B cell (primary cell): ENCODE measurements around the gene SLC49A3. TPM values are rescaled to one million over a fixed set of nuclear protein-coding genes. Genes with fewer than 3 reads are reported as not detected.

ENCODE experiments used
- ATAC-seq: fragments of 200-7000 bp; cut with Tn5 transposase; one replicate; pipeline ENCODE4 v1.10.0; 2021; ENCODE audit warnings: low read depth, mild to moderate bottlenecking, moderate number of reproducible peaks, moderate library complexity
- CTCF ChIA-PET: fragments of 350-600 bp; sonication (Branson Sonifier 250); formaldehyde crosslinking; loops from one replicate; lab custom pipeline; 2021; ENCODE audit warnings: antibody characterized with exemption, inconsistent platforms; lab: Charles Lee
- POLR2A ChIA-PET: fragments of 350-600 bp; sonication (Branson Sonifier 250); formaldehyde crosslinking; loops from one replicate; lab custom pipeline; 2021; ENCODE audit warnings: antibody characterized with exemption; lab: Charles Lee
- DNase-seq: peaks from one replicate; pipeline ENCODE4 v3.0.0; 2013
- H2AFZ ChIP-seq: 2 replicates; pipeline ENCODE4 v1.6.1; 2012; ENCODE audit warnings: mild to moderate bottlenecking, low read depth, low read length; ENCODE audit not compliant: insufficient read depth, poor library complexity, severe bottlenecking
- H3K27ac ChIP-seq, 2 donors: 1 replicate in 1 of 2; 2 replicates in 1 of 2; pipeline ENCODE4 v1.5.1; 2012 to 2013; ENCODE audit warnings: low read length in 2 of 2, mild to moderate bottlenecking in 2 of 2, moderate library complexity in 1 of 2
- H3K27me3 ChIP-seq, 4 experiments: fragments of 200-600 bp in 1 of 4; sonication (generic) in 1 of 4; replicated peaks in 1 of 4; 1 replicate in 2 of 4; 2 replicates in 2 of 4; pipeline versions ENCODE4 v1.6.1 to v1.7.0; 2013 to 2016; ENCODE audit warnings: low read length in 3 of 4, mild to moderate bottlenecking in 2 of 4, mixed read lengths in 1 of 4, moderate library complexity in 1 of 4; ENCODE audit not compliant: insufficient read depth in 4 of 4, control insufficient read depth in 3 of 4; ENCODE audit errors: control extremely low read depth in 1 of 4
- H3K36me3 ChIP-seq, 2 experiments: replicated peaks in 1 of 2; 1 replicate in 1 of 2; 2 replicates in 1 of 2; pipeline versions ENCODE4 v1.6.1 to v1.7.1; 2013; ENCODE audit warnings: low read length in 1 of 2; ENCODE audit not compliant: insufficient read depth in 2 of 2, control insufficient read depth in 1 of 2; ENCODE audit errors: control extremely low read depth in 1 of 2, extremely low read depth in 1 of 2
- H3K4me1 ChIP-seq, 2 donors: fragments of 200-600 bp in 1 of 2; sonication (generic) in 1 of 2; 1 replicate in 1 of 2; 2 replicates in 1 of 2; pipeline versions ENCODE4 v1.5.1 to v1.6.1; 2013 to 2017; ENCODE audit warnings: low read length in 2 of 2; ENCODE audit not compliant: control insufficient read depth in 2 of 2, insufficient read depth in 2 of 2
- H3K4me2 ChIP-seq: replicated peaks from 2 replicates; pipeline ENCODE3; 2012; ENCODE audit warnings: mild to moderate bottlenecking, low read depth, low read length; ENCODE audit not compliant: poor library complexity, severe bottlenecking
- H3K4me3 ChIP-seq, 5 experiments: fragments of 200-600 bp in 1 of 5; sonication (generic) in 1 of 5; 1 replicate in 3 of 5; 2 replicates in 2 of 5; pipeline versions ENCODE4 v1.5.1 to v1.7.0; 2011 to 2016; ENCODE audit warnings: low read length in 4 of 5, mild to moderate bottlenecking in 4 of 5, low read depth in 2 of 5, control low read depth in 1 of 5, moderate library complexity in 1 of 5; ENCODE audit not compliant: insufficient read depth in 1 of 5; ENCODE audit errors: control extremely low read depth in 1 of 5, extremely low read depth in 1 of 5
- H3K79me2 ChIP-seq: fragments of 200-600 bp; sonication (generic); one replicate; pipeline ENCODE4 v1.6.0; 2016; ENCODE audit warnings: low read length; ENCODE audit not compliant: control insufficient read depth, insufficient read depth
- H3K9ac ChIP-seq: fragments of 200-600 bp; sonication (generic); 2 replicates; pipeline ENCODE4 v1.6.1; 2017; ENCODE audit warnings: mild to moderate bottlenecking, low read length, moderate library complexity
- H3K9me3 ChIP-seq, 3 donors: one replicate each; pipeline versions ENCODE4 v1.6.1 to v1.7.1; 2013; ENCODE audit warnings: low read length in 2 of 3; ENCODE audit not compliant: control insufficient read depth in 2 of 3, insufficient read depth in 1 of 3; ENCODE audit errors: control extremely low read depth in 1 of 3
- H4K20me1 ChIP-seq: 2 replicates; pipeline ENCODE4 v1.6.0; 2012; ENCODE audit warnings: mild to moderate bottlenecking, low read length; ENCODE audit not compliant: insufficient read depth, control insufficient read depth, poor library complexity, severe bottlenecking
- H3K27ac Mint-ChIP-seq: one replicate; pipeline ENCODE4 v1.8.0; 2021; ENCODE audit warnings: mixed read lengths
- H3K27me3 Mint-ChIP-seq: one replicate; pipeline ENCODE4 v1.8.0; 2021; ENCODE audit warnings: mixed read lengths
- H3K4me1 Mint-ChIP-seq: one replicate; pipeline ENCODE4 v1.8.0; 2021; ENCODE audit warnings: mixed read lengths
- H3K4me3 Mint-ChIP-seq: one replicate; pipeline ENCODE4 v1.8.0; 2021; ENCODE audit warnings: mixed read lengths
- H3K9me3 Mint-ChIP-seq: one replicate; pipeline ENCODE4 v1.8.0; 2022; ENCODE audit warnings: mixed read lengths; ENCODE audit not compliant: insufficient read depth
- CTCF ChIP-seq: fragments of 200-600 bp; IDR thresholded peaks from one replicate; pipeline ENCODE4 v1.8.0; 2022; ENCODE audit warnings: antibody characterized with exemption, mild to moderate bottlenecking
- EZH2 ChIP-seq: IDR thresholded peaks from 2 replicates; pipeline ENCODE4 v1.6.1; 2012; ENCODE audit warnings: borderline replicate concordance, low read depth, mild to moderate bottlenecking, moderate library complexity, low read length; ENCODE audit not compliant: insufficient read depth, poor library complexity, severe bottlenecking
- WGBS: methylation state at CpG from one replicate; pipeline ENCODE4 v1.1.5; 2013; ENCODE audit warnings: missing lambda C conversion rate; ENCODE audit not compliant: insufficient coverage; 5-methylcytosine and 5-hydroxymethylcytosine counted together
- intact Hi-C: fragments of 100-400 bp; cut with micrococcal nuclease; formaldehyde crosslinking; loops from one replicate; pipeline ENCODE4 v1.10.0; 2022
- polyA plus RNA-seq: library from polyadenylated mRNA; depleted of rRNA; stranded (reverse); fragments of >200 nt; gene quantifications from 2 replicates; pipeline ENCODE4 v1.2.3, GENCODE V29; 2012
- total RNA-seq, 2 donors: library from RNA; stranded (reverse); fragments of 120-200 nt in 1 of 2; gene quantifications; 1 replicate in 1 of 2; 2 replicates in 1 of 2; pipeline versions ENCODE4 v1.2.3 to v1.2.4, GENCODE V29; 2013 to 2022

SLC49A3 gene
- total and polyA plus RNA-seq, 2 donors (not counting 1 experiment from before 2014, with no cell fraction given), result 2.0 to 4.3 TPM

DNA sequence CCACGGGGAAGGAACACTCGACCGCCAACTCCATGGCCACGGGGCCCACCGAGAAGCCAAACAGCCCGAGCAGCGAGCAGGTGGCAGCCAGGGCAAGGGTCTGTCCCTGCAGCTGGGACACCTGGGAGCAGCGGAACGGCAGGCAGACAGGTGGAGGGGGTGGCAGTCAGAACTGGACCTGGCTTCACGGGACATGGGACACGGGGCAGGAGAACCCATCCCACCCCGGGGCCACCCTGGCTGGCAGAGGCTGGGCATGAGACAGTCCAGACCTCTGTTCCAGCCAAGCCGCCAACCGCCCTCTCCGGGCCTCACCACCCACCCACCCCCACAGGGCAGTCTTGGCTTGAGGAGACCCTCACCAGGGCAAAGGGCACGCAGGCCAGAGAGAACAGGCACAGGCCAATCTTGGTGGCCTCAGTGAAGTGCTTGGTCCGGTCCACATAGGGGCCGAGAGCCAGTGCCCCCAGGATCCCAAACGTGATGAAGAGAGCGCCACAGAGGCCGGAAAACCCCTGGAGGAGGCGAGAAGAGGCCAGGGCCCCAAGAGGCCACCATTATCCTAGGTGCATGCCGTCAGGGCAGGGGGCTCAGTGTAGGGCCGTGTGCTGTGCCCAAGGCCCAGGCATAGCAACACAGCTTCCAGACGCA is 5.6 kb downstream of the SLC49A3 start:
- no peak for ATAC-seq
- Mint-ChIP-seq H3K4me1 (peaks cover 20% of the 10 kb centered on the region), H3K27me3 (peaks cover 13% of the 10 kb centered on the region), H3K9me3 (no peaks in the 10 kb centered on the region), H3K4me3 (no peak overlapping the region), H3K27ac (peak overlapping the region; percentile 10)
- H3K4me2 ChIP-seq, result no peak overlapping the region
- H3K4me1 ChIP-seq, result peaks cover 14 to 22% of the 10 kb centered on the region in 2 donors
- no peak overlapping the region for H2AFZ ChIP-seq
- 74% methylated on average over 20 of the region's 25 CpGs for WGBS
- H3K79me2 ChIP-seq, result no peaks in the 10 kb centered on the region
- POLR2A ChIA-PET, result no interaction called here
- CTCF ChIA-PET, result interaction anchor here (1.8 to 1.9 kb wide), 2 partner anchors 16 to 58 kb away, joined by 5 to 13 read pairs; no protein-coding TSS in a partner anchor
- peaks cover 0 to 10% (median 0%) of the 10 kb centered on the region in 3 donors for H3K9me3 ChIP-seq
- no peak overlapping the region for H3K9ac ChIP-seq
- no peaks in the 10 kb centered on the region for H4K20me1 ChIP-seq
- DNase-seq, result no peak
- peaks cover 0 to 15% (median 1%) of the 10 kb centered on the region in 4 experiments for H3K27me3 ChIP-seq
- no peak for TF ChIP-seq EZH2
- no peak overlapping the region for H3K27ac ChIP-seq
- H3K36me3 ChIP-seq, result no peaks in the 10 kb centered on the region
- intact Hi-C loops, result no loop called here
- no peak overlapping the region for H3K4me3 ChIP-seq

DNA sequence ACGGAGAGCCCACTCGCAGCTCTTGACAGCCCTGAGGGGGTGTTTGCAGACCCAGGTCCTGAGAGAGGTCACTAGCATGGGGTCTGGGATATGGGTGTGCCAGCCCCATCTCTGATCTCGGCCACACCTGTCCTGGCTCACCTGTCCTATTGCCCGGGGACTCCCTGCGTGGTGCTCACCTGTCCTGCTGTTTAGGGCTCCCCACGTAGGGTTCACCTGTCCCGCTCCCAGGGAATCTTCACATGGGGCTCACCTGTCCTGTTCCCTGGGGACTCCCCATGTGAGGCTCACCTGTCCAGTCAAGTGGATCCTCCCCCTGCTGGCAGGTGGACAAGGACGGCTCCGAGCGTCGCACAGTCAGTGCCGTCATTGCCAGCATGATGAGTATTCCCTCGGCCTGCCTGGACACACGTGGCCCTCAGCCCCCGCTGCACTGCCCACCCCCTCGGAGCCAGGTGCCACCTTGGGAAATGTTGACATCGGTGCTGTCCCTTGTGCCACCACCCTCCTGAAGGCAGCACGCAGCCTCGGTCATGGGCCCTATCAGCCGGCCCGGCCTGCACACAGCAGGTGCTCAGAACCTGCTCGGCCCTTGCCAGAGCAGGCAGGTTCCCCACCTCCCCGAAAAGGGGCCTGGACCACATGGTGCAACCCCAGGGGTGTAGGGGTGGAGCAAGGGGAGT is 6.3 kb downstream of the SLC49A3 start:
- TF ChIP-seq CTCF, result no peak
- no peak for TF ChIP-seq EZH2
- H3K9me3 Mint-ChIP-seq, result no peaks in the 10 kb centered on the region
- H3K27ac Mint-ChIP-seq, result peak overlapping the region; percentile 10
- H3K27me3 ChIP-seq, result peaks cover 0 to 8% (median 1%) of the 10 kb centered on the region in 4 experiments
- H3K4me3 ChIP-seq, result no peak overlapping the region
- no peak overlapping the region for H3K9ac ChIP-seq
- no peak overlapping the region for H3K27ac ChIP-seq
- H3K9me3 ChIP-seq, result peaks cover 0 to 10% (median 0%) of the 10 kb centered on the region in 3 donors
- peaks cover 10% of the 10 kb centered on the region for H3K27me3 Mint-ChIP-seq
- intact Hi-C loops, result no loop called here
- no peaks in the 10 kb centered on the region for H3K36me3 ChIP-seq
- no peak overlapping the region for H3K4me2 ChIP-seq
- DNase-seq (no peak), ATAC-seq (no peak)
- ChIA-PET POLR2A (no interaction called here), CTCF (no interaction called here)
- H3K4me3 Mint-ChIP-seq, result peak overlapping the region; percentile 19
- H3K4me1 ChIP-seq, result peaks cover 12 to 20% of the 10 kb centered on the region in 2 donors
- no peaks in the 10 kb centered on the region for H4K20me1 ChIP-seq
- peaks cover 19% of the 10 kb centered on the region for H3K4me1 Mint-ChIP-seq
- no peaks in the 10 kb centered on the region for H3K79me2 ChIP-seq
- H2AFZ ChIP-seq, result no peak overlapping the region
- whole genome bisulfite sequencing, result 90% methylated on average over 22 of the region's 23 CpGs
